Sigmoid colon (tissue), 4 donors: ENCODE results near the gene PRKACG.

ENCODE experiments used
- CTCF ChIP-seq, 4 experiments: fragments of 450-650 bp in 3 of 4; fragments of 200-600 bp in 1 of 4; IDR thresholded peaks; one replicate each; pipeline ENCODE4 v1.5.1; 2016 to 2019; ENCODE audit warnings: antibody characterized with exemption in 4 of 4, mild to moderate bottlenecking in 3 of 4, moderate library complexity in 2 of 4
- EP300 ChIP-seq, 4 donors: sonication (generic); formaldehyde crosslinking; IDR thresholded peaks; one replicate each; pipeline ENCODE4 v1.6.1; 2017; ENCODE audit warnings: antibody characterized with exemption in 4 of 4
- POLR2A ChIP-seq, 2 donors: fragments of 450-650 bp; IDR thresholded peaks; one replicate each; pipeline ENCODE4 v1.6.1; 2016; ENCODE audit warnings: antibody characterized with exemption in 2 of 2, mild to moderate bottlenecking in 2 of 2, moderate library complexity in 2 of 2
- POLR2AphosphoS5 ChIP-seq, 4 donors: sonication (generic); formaldehyde crosslinking; IDR thresholded peaks; one replicate each; pipeline ENCODE4 v1.6.1; 2017; ENCODE audit warnings: antibody characterized with exemption in 4 of 4

DNA sequence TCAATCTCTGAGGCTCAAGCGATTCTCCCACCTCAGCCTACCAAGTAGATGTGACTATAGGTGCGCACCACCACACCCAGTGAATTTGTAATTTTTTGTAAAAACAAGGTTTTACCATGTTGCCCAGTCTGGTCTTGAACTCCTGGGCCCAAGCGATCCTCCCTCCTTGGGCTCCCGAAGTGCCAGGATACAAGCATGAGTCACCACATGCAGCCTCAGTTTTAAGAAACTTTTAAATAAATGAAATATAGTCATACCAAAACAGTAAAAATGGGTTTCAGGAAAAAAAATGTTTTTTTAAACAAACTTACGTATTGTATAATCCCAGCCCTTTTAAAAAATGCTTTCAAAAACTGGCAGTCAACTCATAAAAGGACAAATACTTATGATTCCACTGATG is 48.3 kb upstream of the PRKACG start:
- TF ChIP-seq POLR2A (IDR thresholded peaks at IDR 0.05) (no peak), CTCF (IDR thresholded peaks at IDR 0.05) (no peak), POLR2AphosphoS5 (IDR thresholded peaks at IDR 0.05) (no peak), EP300 (IDR thresholded peaks at IDR 0.05) (no peak)
